Liver (tissue), 9 donors: ENCODE data around the gene COL20A1. TPM values are rescaled to one million over a fixed set of nuclear protein-coding genes. Genes with fewer than 3 reads are reported as not detected.

Experiments used
- DNase-seq: peaks from one replicate; pipeline ENCODE4 v3.0.0-alpha.2; 2017; ENCODE audit warnings: low spot score
- H3K27ac ChIP-seq, 2 donors: one replicate each; pipeline ENCODE4 v1.7.0; 2013; ENCODE audit warnings: inconsistent platforms in 2 of 2, low read length in 2 of 2, control low read depth in 1 of 2, low read depth in 1 of 2, mild to moderate bottlenecking in 1 of 2
- H3K27me3 ChIP-seq, 4 donors: one replicate each; pipeline versions ENCODE4 v1.6.1 to v1.7.0; 2013; ENCODE audit warnings: low read length in 3 of 4, inconsistent platforms in 1 of 4, mild to moderate bottlenecking in 1 of 4, moderate library complexity in 1 of 4; ENCODE audit not compliant: control insufficient read depth in 4 of 4, insufficient read depth in 4 of 4
- H3K36me3 ChIP-seq, 4 donors: one replicate each; pipeline versions ENCODE4 v1.6.1 to v1.7.0; 2013; ENCODE audit warnings: low read length in 3 of 4, mild to moderate bottlenecking in 3 of 4, low read depth in 1 of 4, moderate library complexity in 1 of 4; ENCODE audit not compliant: control insufficient read depth in 4 of 4, insufficient read depth in 3 of 4
- H3K4me1 ChIP-seq, 4 donors: one replicate each; pipeline versions ENCODE4 v1.6.1 to v1.7.0; 2013; ENCODE audit warnings: low read length in 3 of 4, mild to moderate bottlenecking in 3 of 4, moderate library complexity in 1 of 4; ENCODE audit not compliant: control insufficient read depth in 4 of 4, insufficient read depth in 4 of 4
- H3K4me3 ChIP-seq, 3 donors: one replicate each; pipeline versions ENCODE4 v1.6.1 to v1.7.0; 2013; ENCODE audit warnings: low read length in 3 of 3, control low read depth in 1 of 3, low read depth in 1 of 3, mild to moderate bottlenecking in 1 of 3
- H3K9ac ChIP-seq, 2 donors: one replicate each; pipeline ENCODE4 v1.7.0; 2013; ENCODE audit warnings: low read length in 2 of 2, mild to moderate bottlenecking in 2 of 2, moderate library complexity in 2 of 2, control low read depth in 1 of 2, low read depth in 1 of 2
- H3K9me3 ChIP-seq, 4 donors: one replicate each; pipeline versions ENCODE4 v1.6.1 to v1.7.0; 2013; ENCODE audit warnings: low read length in 3 of 4; ENCODE audit not compliant: control insufficient read depth in 4 of 4
- ATF3 ChIP-seq: IDR thresholded peaks from 2 replicates; pipeline ENCODE4 v1.6.1; 2016; ENCODE audit warnings: antibody characterized with exemption
- FOXA1 ChIP-seq: IDR thresholded peaks from 2 replicates; pipeline ENCODE4 v1.6.1; 2016; ENCODE audit warnings: antibody characterized with exemption
- FOXA2 ChIP-seq: IDR thresholded peaks from 2 replicates; pipeline ENCODE4 v1.6.1; 2016; ENCODE audit warnings: antibody characterized with exemption
- GABPA ChIP-seq, 2 donors: IDR thresholded peaks in 1 of 2; conservative IDR thresholded peaks in 1 of 2; 2 replicates each; pipeline ENCODE4 v1.6.1; 2016; ENCODE audit warnings: antibody characterized with exemption in 2 of 2, mild to moderate bottlenecking in 1 of 2, moderate library complexity in 1 of 2
- HNF4A ChIP-seq, 2 donors: conservative IDR thresholded peaks; 2 replicates each; pipeline ENCODE4 v1.6.1; 2016; ENCODE audit warnings: antibody characterized with exemption in 2 of 2, mild to moderate bottlenecking in 2 of 2
- HNF4G ChIP-seq: IDR thresholded peaks from 2 replicates; pipeline ENCODE4 v1.6.1; 2016; ENCODE audit warnings: antibody characterized with exemption
- JUND ChIP-seq, 2 donors: IDR thresholded peaks; 2 replicates each; pipeline ENCODE4 v1.6.1; 2016; ENCODE audit warnings: antibody characterized with exemption in 2 of 2
- RAD21 ChIP-seq, 2 donors: IDR thresholded peaks; 2 replicates each; pipeline ENCODE4 v1.6.1; 2016; ENCODE audit warnings: antibody characterized with exemption in 2 of 2, mild to moderate bottlenecking in 2 of 2
- REST ChIP-seq: IDR thresholded peaks from 2 replicates; pipeline ENCODE4 v1.6.1; 2016; ENCODE audit warnings: antibody characterized with exemption, mild to moderate bottlenecking
- RXRA ChIP-seq, 2 donors: IDR thresholded peaks; 2 replicates each; pipeline ENCODE4 v1.6.1; 2017 to 2018; ENCODE audit warnings: antibody characterized with exemption in 2 of 2, mild to moderate bottlenecking in 1 of 2
- SP1 ChIP-seq: IDR thresholded peaks from 2 replicates; pipeline ENCODE4 v1.6.1; 2018; ENCODE audit warnings: antibody characterized with exemption, mild to moderate bottlenecking
- TAF1 ChIP-seq: conservative IDR thresholded peaks from 2 replicates; pipeline ENCODE4 v1.6.1; 2016; ENCODE audit warnings: antibody characterized with exemption, mild to moderate bottlenecking
- YY1 ChIP-seq: IDR thresholded peaks from 2 replicates; pipeline ENCODE4 v1.6.1; 2016; ENCODE audit warnings: antibody characterized with exemption, mild to moderate bottlenecking
- ZBTB33 ChIP-seq: IDR thresholded peaks from 2 replicates; pipeline ENCODE4 v1.6.1; 2016; ENCODE audit warnings: antibody characterized with exemption
- WGBS: extraction: QIAGEN DNeasy Blood & Tissue Kit; methylation state at CpG from one replicate; pipeline ENCODE4 v1.1.7; 2013; 5-methylcytosine and 5-hydroxymethylcytosine counted together
- polyA plus RNA-seq, 2 donors: library from polyadenylated mRNA; stranded (reverse) in 1 of 2; unstranded in 1 of 2; fragments of 200-250 nt in 1 of 2; fragments of >200 nt in 1 of 2; fragmentation: Nextera tagmentation in 1 of 2; extraction: Ambion mirVana in 1 of 2; gene quantifications; one replicate each; pipeline versions ENCODE4 v1.2.1 to v1.2.3, GENCODE V29; 2013 to 2015
- total RNA-seq, 2 donors: library from RNA; depleted of rRNA; stranded (reverse); fragments of >200 nt; gene quantifications; one replicate each; pipeline ENCODE4 v1.2.3, GENCODE V29; 2014
- TF ChIP-seq, protein P1 (sequence below): fragments of 150-350 bp; IDR thresholded peaks from 2 replicates; pipeline ENCODE4 v1.5.1; 2017; ENCODE audit warnings: improper control_type of control experiment, low read depth, low read length; ENCODE audit not compliant: missing input control
- donor health status: healthy.
- donor health status: healthy.
- donor health status: healthy.
- donor health status: healthy.
- donor health status: healthy.

The COL20A1 gene
- total and polyA plus RNA-seq, 4 donors = not detected

GRCh38 chr20:63322933-63323273 is 29.9 kb downstream of the COL20A1 start:
- H3K36me3 ChIP-seq = no peaks in the 10 kb centered on the region
- TF ChIP-seq HNF4A (conservative IDR thresholded peaks at IDR 0.05) = no peak
- no peak for TF ChIP-seq RAD21 (IDR thresholded peaks at IDR 0.05)
- no peak for TF ChIP-seq JUND (IDR thresholded peaks at IDR 0.05)
- TF ChIP-seq GABPA (IDR thresholded peaks at IDR 0.05 in 1 of 2, conservative IDR thresholded peaks at IDR 0.05 in 1 of 2) = no peak
- TF ChIP-seq ZBTB33 = no peak
- no peak for TF ChIP-seq FOXA2
- TF ChIP-seq FOXA1 = no peak
- TF ChIP-seq HNF4G = no peak
- no peak for TF ChIP-seq TAF1
- TF ChIP-seq REST = no peak
- TF ChIP-seq ATF3 = no peak
- TF ChIP-seq RXRA (IDR thresholded peaks at IDR 0.05) = no peak
- TF ChIP-seq, protein P1, sequence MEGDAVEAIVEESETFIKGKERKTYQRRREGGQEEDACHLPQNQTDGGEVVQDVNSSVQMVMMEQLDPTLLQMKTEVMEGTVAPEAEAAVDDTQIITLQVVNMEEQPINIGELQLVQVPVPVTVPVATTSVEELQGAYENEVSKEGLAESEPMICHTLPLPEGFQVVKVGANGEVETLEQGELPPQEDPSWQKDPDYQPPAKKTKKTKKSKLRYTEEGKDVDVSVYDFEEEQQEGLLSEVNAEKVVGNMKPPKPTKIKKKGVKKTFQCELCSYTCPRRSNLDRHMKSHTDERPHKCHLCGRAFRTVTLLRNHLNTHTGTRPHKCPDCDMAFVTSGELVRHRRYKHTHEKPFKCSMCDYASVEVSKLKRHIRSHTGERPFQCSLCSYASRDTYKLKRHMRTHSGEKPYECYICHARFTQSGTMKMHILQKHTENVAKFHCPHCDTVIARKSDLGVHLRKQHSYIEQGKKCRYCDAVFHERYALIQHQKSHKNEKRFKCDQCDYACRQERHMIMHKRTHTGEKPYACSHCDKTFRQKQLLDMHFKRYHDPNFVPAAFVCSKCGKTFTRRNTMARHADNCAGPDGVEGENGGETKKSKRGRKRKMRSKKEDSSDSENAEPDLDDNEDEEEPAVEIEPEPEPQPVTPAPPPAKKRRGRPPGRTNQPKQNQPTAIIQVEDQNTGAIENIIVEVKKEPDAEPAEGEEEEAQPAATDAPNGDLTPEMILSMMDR = no peak
- TF ChIP-seq SP1 = no peak
- no peak for TF ChIP-seq YY1
- WGBS = 40% methylated on average over 15 of the region's 15 CpGs
- DNase-seq = no peak
- H3K4me3 ChIP-seq = no peak overlapping the region
- no peak overlapping the region for H3K9ac ChIP-seq
- H3K27ac ChIP-seq = no peak overlapping the region
- no peaks in the 10 kb centered on the region for H3K27me3 ChIP-seq
- H3K9me3 ChIP-seq = no peaks in the 10 kb centered on the region
- H3K4me1 ChIP-seq = no peaks in the 10 kb centered on the region

GRCh38 chr20:63323357-63323981 is 30.5 kb downstream of the COL20A1 start:
- H3K36me3 ChIP-seq = no peaks in the 10 kb centered on the region
- H3K27ac ChIP-seq = no peak overlapping the region
- H3K9ac ChIP-seq = no peak overlapping the region
- no peak for TF ChIP-seq ZBTB33
- no peak for TF ChIP-seq HNF4A (conservative IDR thresholded peaks at IDR 0.05)
- no peak for TF ChIP-seq YY1
- no peak for TF ChIP-seq RAD21 (IDR thresholded peaks at IDR 0.05)
- no peak for TF ChIP-seq JUND (IDR thresholded peaks at IDR 0.05)
- TF ChIP-seq REST = no peak
- no peak for DNase-seq
- H3K4me1 ChIP-seq = no peaks in the 10 kb centered on the region
- H3K27me3 ChIP-seq = no peaks in the 10 kb centered on the region
- no peak overlapping the region for H3K4me3 ChIP-seq
- WGBS = 69% methylated on average over 18 of the region's 18 CpGs
- H3K9me3 ChIP-seq = no peaks in the 10 kb centered on the region
